Measurements from ENCODE around the gene MRO.

DNA sequence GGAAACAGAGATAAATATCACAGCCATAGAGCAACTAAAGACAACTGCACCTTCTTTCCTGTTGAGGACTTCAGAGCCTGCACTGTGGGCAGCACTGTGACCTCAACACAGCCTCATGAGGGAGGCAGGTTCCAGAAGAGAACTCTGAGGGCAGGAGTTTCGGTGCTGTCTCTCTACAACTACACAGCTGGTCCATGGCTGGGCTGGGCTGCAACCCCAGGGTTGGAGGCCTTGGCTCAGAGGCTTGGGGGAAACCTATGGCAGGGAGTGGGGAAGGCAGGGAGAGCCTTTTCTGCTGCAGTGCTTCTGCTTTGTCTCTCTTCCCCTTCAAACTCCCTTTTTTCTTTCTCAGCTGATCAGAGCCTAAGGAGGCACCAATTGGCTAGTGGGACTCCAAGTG, 66.5 kb downstream of the MRO start:
- TF ChIP-seq, protein P1, sequence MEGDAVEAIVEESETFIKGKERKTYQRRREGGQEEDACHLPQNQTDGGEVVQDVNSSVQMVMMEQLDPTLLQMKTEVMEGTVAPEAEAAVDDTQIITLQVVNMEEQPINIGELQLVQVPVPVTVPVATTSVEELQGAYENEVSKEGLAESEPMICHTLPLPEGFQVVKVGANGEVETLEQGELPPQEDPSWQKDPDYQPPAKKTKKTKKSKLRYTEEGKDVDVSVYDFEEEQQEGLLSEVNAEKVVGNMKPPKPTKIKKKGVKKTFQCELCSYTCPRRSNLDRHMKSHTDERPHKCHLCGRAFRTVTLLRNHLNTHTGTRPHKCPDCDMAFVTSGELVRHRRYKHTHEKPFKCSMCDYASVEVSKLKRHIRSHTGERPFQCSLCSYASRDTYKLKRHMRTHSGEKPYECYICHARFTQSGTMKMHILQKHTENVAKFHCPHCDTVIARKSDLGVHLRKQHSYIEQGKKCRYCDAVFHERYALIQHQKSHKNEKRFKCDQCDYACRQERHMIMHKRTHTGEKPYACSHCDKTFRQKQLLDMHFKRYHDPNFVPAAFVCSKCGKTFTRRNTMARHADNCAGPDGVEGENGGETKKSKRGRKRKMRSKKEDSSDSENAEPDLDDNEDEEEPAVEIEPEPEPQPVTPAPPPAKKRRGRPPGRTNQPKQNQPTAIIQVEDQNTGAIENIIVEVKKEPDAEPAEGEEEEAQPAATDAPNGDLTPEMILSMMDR (IDR thresholded peaks at IDR 0.05; ENCODE audit: low read depth, low read length), result no peak
- no peak for TF ChIP-seq EZH2phosphoT487 (IDR thresholded peaks at IDR 0.05; ENCODE audit: low read depth)
